Endothelial cell of umbilical vein (primary cell): Measurements from ENCODE around the gene TTC34. TPM values are rescaled to one million over a fixed set of nuclear protein-coding genes. Genes with fewer than 3 reads are reported as not detected.

Experiments used
- BruUV-seq: library from RNA; stranded (reverse); fragments of 400-500 nt; replicated peaks from 2 replicates; lab custom pipeline; 2021; lab: Mats Ljungman, UMichigan
- CTCF ChIA-PET: fragments of 300-600, 350-600 bp; sonication (Branson Sonifier 250); formaldehyde crosslinking; loops from one replicate; lab custom pipeline; 2021; ENCODE audit warnings: antibody characterized with exemption, inconsistent platforms; lab: Charles Lee
- POLR2A ChIA-PET: fragments of 300-600, 350-600 bp; sonication (Branson Sonifier 250); formaldehyde crosslinking; loops from one replicate; lab custom pipeline; 2021; ENCODE audit warnings: antibody characterized with exemption, inconsistent platforms; lab: Charles Lee
- DNase-seq: peaks from one replicate; pipeline ENCODE4 v3.0.0-alpha.2; 2011; ENCODE audit warnings: low read depth, low spot score
- FAIRE-seq: peaks from 2 replicates; lab custom pipeline; 2011; peaks lifted over from hg19 to GRCh38; lab: Jason Lieb, UNC
- H2AFZ ChIP-seq: 2 replicates; pipeline ENCODE4 v1.6.0; 2012; ENCODE audit warnings: low read depth, low read length, control low read depth, inconsistent platforms
- H3K27ac ChIP-seq: 2 replicates; pipeline ENCODE4 v1.5.1; 2011; ENCODE audit warnings: low read depth, mild to moderate bottlenecking, control low read depth, low read length, moderate library complexity; ENCODE audit not compliant: insufficient read depth
- H3K27me3 ChIP-seq, 2 experiments: 2 replicates each; pipeline versions ENCODE4 v1.6.0 to v1.6.1; 2011; ENCODE audit warnings: low read length in 2 of 2, mixed read lengths in 1 of 2; ENCODE audit not compliant: control insufficient read depth in 2 of 2, insufficient read depth in 2 of 2
- H3K36me3 ChIP-seq, 2 experiments: 2 replicates in 1 of 2; 3 replicates in 1 of 2; pipeline ENCODE4 v1.5.1; 2011; ENCODE audit warnings: low read length in 2 of 2, mild to moderate bottlenecking in 1 of 2, moderate library complexity in 1 of 2; ENCODE audit not compliant: control insufficient read depth in 2 of 2, insufficient read depth in 2 of 2; ENCODE audit errors: extremely low read depth in 1 of 2
- H3K4me1 ChIP-seq: 3 replicates; pipeline ENCODE4 v1.5.1; 2011; ENCODE audit warnings: mild to moderate bottlenecking, low read length; ENCODE audit not compliant: control insufficient read depth, insufficient read depth; ENCODE audit errors: extremely low read depth
- H3K4me2 ChIP-seq: 2 replicates; pipeline ENCODE4 v1.6.1; 2011; ENCODE audit warnings: low read length, control low read depth, mixed read lengths; ENCODE audit not compliant: insufficient read depth
- H3K4me3 ChIP-seq, 3 experiments: fragments of 200-600 bp in 1 of 3; sonication (generic), shearing (Covaris generic) in 1 of 3; replicated peaks in 1 of 3; 2 replicates each; pipeline ENCODE4 v1.5.1; 2011 to 2016; ENCODE audit warnings: control low read depth in 3 of 3, low read length in 3 of 3, mild to moderate bottlenecking in 2 of 3, inconsistent platforms in 1 of 3, low read depth in 1 of 3, moderate library complexity in 1 of 3; ENCODE audit not compliant: insufficient read depth in 1 of 3
- H3K79me2 ChIP-seq: 2 replicates; pipeline ENCODE4 v1.6.0; 2012; ENCODE audit warnings: low read length, inconsistent platforms; ENCODE audit not compliant: control insufficient read depth, insufficient read depth
- H3K9ac ChIP-seq: replicated peaks from 2 replicates; pipeline ENCODE3; 2011; ENCODE audit warnings: low read length, control low read depth; ENCODE audit not compliant: insufficient read depth; ENCODE audit errors: extremely low read depth
- H3K9me1 ChIP-seq: replicated peaks from 3 replicates; pipeline ENCODE4 v1.6.0; 2011; ENCODE audit warnings: mild to moderate bottlenecking, low read length; ENCODE audit not compliant: control insufficient read depth, insufficient read depth; ENCODE audit errors: extremely low read depth
- H3K9me3 ChIP-seq: replicated peaks from 2 replicates; pipeline ENCODE4 v1.5.1; 2012; ENCODE audit warnings: low read length, inconsistent platforms; ENCODE audit not compliant: control insufficient read depth, insufficient read depth
- H4K20me1 ChIP-seq: replicated peaks from 2 replicates; pipeline ENCODE3; 2011; ENCODE audit warnings: mild to moderate bottlenecking, low read length; ENCODE audit not compliant: control insufficient read depth, insufficient read depth; ENCODE audit errors: extremely low read depth
- CTCF ChIP-seq, 2 donors: IDR thresholded peaks; 1 replicate in 1 of 2; 2 replicates in 1 of 2; pipeline ENCODE4 v1.5.1; 2011; ENCODE audit warnings: low read length in 2 of 2, mild to moderate bottlenecking in 2 of 2, moderate library complexity in 2 of 2, control low read depth in 1 of 2, inconsistent platforms in 1 of 2, low read depth in 1 of 2; ENCODE audit not compliant: insufficient read depth in 1 of 2; ENCODE audit errors: extremely low read depth in 1 of 2
- EZH2 ChIP-seq: IDR thresholded peaks from 2 replicates; pipeline ENCODE4 v1.6.1; 2012; ENCODE audit warnings: borderline replicate concordance, low read depth, mild to moderate bottlenecking, moderate library complexity, low read length, inconsistent platforms; ENCODE audit not compliant: severe bottlenecking
- FOS ChIP-seq: IDR thresholded peaks from 2 replicates; pipeline ENCODE4 v1.6.1; 2011; ENCODE audit warnings: mild to moderate bottlenecking, low read length, moderate library complexity, borderline replicate concordance; ENCODE audit not compliant: insufficient read depth
- GATA2 ChIP-seq: IDR thresholded peaks from 2 replicates; pipeline ENCODE4 v1.7.0; 2011; ENCODE audit warnings: low read depth, mild to moderate bottlenecking, moderate library complexity, mixed read lengths, low read length; ENCODE audit not compliant: insufficient read length, insufficient read depth
- JUN ChIP-seq: IDR thresholded peaks from 2 replicates; pipeline ENCODE4 v1.6.1; 2011; ENCODE audit warnings: borderline replicate concordance, low read depth; ENCODE audit not compliant: insufficient read length, insufficient read depth
- MAX ChIP-seq: IDR thresholded peaks from 2 replicates; pipeline ENCODE4 v1.6.1; 2011; ENCODE audit not compliant: insufficient read depth, insufficient read length
- MYC ChIP-seq: IDR thresholded peaks from one replicate; pipeline ENCODE4 v1.6.1; 2011; ENCODE audit warnings: mild to moderate bottlenecking, low read depth, low read length
- POLR2A ChIP-seq: IDR thresholded peaks from 2 replicates; pipeline ENCODE4 v1.6.1; 2012; ENCODE audit warnings: low read depth, mild to moderate bottlenecking, control low read depth, low read length
- POLR2AphosphoS5 ChIP-seq: IDR thresholded peaks from 2 replicates; pipeline ENCODE4 v1.6.1; 2012; ENCODE audit warnings: low read depth, mild to moderate bottlenecking, control low read depth, low read length, moderate library complexity; ENCODE audit not compliant: insufficient read depth
- dilution Hi-C: fragments of 300-500 bp; cut with MboI; formaldehyde crosslinking; loops from one replicate; pipeline ENCODE4 v1.15.0; 2019; ENCODE audit warnings: low sequenced_read_pairs; ENCODE audit not compliant: extremely low pct_ligation_motif_present
- intact Hi-C: fragments of 100-400 bp; cut with micrococcal nuclease; formaldehyde crosslinking; loops from one replicate; pipeline ENCODE4 v1.10.0; 2022
- polyA plus RNA-seq, 4 experiments: library from polyadenylated mRNA; depleted of rRNA in 3 of 4; stranded (reverse) in 3 of 4; unstranded in 1 of 4; fragments of >200 nt; gene quantifications; 2 replicates each; pipeline versions ENCODE4 v1.2.1 to v1.2.3, GENCODE V29; 2011 to 2012; ENCODE audit warnings: missing spikeins in 1 of 4
- total RNA-seq: library from RNA; stranded (reverse); gene quantifications from 2 replicates; pipeline ENCODE4 v1.2.3, GENCODE V29; 2021

The TTC34 gene
- total and polyA plus RNA-seq, 2 donors (not counting 3 experiments of a cell fraction or from before 2014, with no cell fraction given): 0.08 to 0.77 TPM

- BruUV-seq: no TSS peak
Observed at GRCh38 chr1:2607641-2608091, 193.8 kb downstream of the TTC34 start.

More at GRCh38 chr1:2607641-2608091, 193.8 kb downstream of the TTC34 start:
- TF ChIP-seq MAX (no peak), POLR2A (no peak), GATA2 (no peak), CTCF (IDR thresholded peaks at IDR 0.05; ENCODE audit: extremely low read depth in 1 of 2, insufficient read depth in 1 of 2, low read depth in 1 of 2, low read length in 2 of 2) (no peak), POLR2AphosphoS5 (no peak), JUN (no peak), FOS (no peak), EZH2 (no peak), MYC (no peak)
- no peak overlapping the region for H3K9ac ChIP-seq
- POLR2A ChIA-PET: no interaction called here
- H4K20me1 ChIP-seq: no peaks in the 10 kb centered on the region
- H3K4me3 ChIP-seq: no peak overlapping the region
- H3K4me1 ChIP-seq: no peaks in the 10 kb centered on the region
- H3K27ac ChIP-seq: no peak overlapping the region
- DNase-seq (no peak), FAIRE-seq (no peak)
- dilution Hi-C loops: no loop called here
- no peaks in the 10 kb centered on the region for H3K9me3 ChIP-seq
- H3K79me2 ChIP-seq: no peaks in the 10 kb centered on the region
- H3K4me2 ChIP-seq: no peak overlapping the region
- no peaks in the 10 kb centered on the region for H3K9me1 ChIP-seq
- intact Hi-C loops: no loop called here
- H3K27me3 ChIP-seq: no peaks in the 10 kb centered on the region
- H3K36me3 ChIP-seq: no peaks in the 10 kb centered on the region
- no peak overlapping the region for H2AFZ ChIP-seq
- CTCF ChIA-PET: no interaction called here
